ENCODE measurements around the gene OR6B2. TPM values are rescaled to one million over a fixed set of nuclear protein-coding genes. Genes with fewer than 3 reads are reported as not detected.

The OR6B2 gene
- total RNA-seq, 1 donor from 2014 or later: not detected

- no peak for DNase-seq (ENCODE audit: low spot score)
These were observed 11.1 kb upstream of the OR6B2 start for GRCh38 chr2:240041363-240041762.

GRCh38 chr2:240037358-240037757 lies 7.1 kb upstream of the OR6B2 start:
- no peak for DNase-seq (ENCODE audit: low spot score)

- DNase-seq (ENCODE audit: low spot score): no peak
These were observed 3.1 kb upstream of the OR6B2 start for GRCh38 chr2:240033330-240033678.

- DNase-seq (ENCODE audit: low spot score): no peak
These were observed 2.4 kb upstream of the OR6B2 start for GRCh38 chr2:240032406-240033329.

- DNase-seq (ENCODE audit: low spot score): no peak
These were observed 5.5 kb downstream of the OR6B2 start for GRCh38 chr2:240024766-240025165.

DNA sequence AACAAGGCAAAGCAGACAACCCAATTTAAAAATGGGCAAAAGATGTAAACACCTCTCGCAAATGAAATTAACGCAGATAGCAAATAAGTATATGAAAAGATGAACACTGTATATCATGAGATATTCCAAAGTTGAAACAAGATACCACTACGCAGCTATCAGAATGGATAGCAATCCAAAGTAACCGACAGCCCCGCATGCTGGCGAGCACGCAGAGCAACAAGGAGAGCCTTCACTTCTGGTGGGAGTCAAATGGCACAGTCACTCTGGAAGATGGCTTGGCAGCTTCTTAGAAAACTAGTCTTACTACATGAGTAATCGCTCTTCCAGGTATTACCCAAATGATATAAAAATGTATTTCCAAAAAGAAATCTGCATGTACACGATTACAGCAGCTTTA lies 6.4 kb downstream of the OR6B2 start:
- no peak for DNase-seq (ENCODE audit: low spot score)

DNA sequence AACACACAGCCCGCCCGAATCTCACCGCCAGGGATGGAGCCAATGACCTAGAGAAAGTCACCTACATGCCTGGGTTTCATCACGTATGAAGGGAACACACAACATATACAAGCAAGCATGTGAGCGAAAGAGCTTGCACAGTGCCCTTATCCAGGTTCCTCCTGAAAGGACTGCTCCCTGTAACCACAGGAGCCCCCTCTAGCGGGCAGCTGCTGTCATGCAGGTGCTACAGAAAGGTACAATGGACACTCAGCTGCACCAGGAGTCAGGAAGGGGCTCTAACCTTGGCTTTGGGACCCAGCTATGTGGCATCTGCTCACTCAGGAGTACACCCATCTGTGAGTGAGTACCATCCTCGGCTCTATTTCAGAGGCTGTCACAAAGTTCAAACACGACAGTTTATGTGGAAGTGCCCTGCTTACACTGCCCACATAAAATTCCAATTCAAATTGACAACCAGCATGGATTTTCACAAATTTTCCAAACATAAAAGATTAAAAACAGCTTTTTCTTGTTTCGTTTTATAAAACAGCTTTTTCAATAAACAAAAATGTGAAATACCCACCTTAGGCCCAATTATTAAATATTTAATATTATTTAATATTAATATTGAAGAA lies 8.6 kb downstream of the OR6B2 start:
- DNase-seq (ENCODE audit: low spot score): no peak

GRCh38 chr2:240018071-240018750 lies 12.0 kb downstream of the OR6B2 start:
- no peak for DNase-seq (ENCODE audit: low spot score)

DNA sequence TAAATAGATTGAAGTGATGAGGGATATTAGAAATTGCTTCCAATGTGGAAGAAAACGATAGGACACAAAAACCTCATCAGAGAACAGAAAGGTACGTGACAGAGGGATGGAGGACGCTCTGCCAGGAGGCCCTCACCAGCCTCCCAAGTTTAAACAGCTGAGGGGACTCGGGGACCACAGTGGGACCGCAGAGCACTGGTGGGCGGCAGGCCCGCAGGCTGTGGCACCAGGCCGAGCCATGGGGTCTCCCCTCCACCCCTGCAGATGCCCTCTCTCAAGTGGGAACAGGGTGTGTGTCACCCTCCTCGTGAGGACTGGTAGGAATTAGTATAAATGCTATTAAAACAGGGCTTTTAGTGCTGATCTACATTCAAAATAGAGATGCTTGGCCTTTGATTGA lies 15.9 kb downstream of the OR6B2 start:
- DNase-seq (ENCODE audit: low spot score): no peak

GRCh38 chr2:240013343-240013742 lies 16.9 kb downstream of the OR6B2 start:
- no peak for DNase-seq (ENCODE audit: low spot score)

- no peak for DNase-seq (ENCODE audit: low spot score)
These were observed 27.2 kb downstream of the OR6B2 start for GRCh38 chr2:240002983-240003382.

GRCh38 chr2:240000671-240001070 lies 29.6 kb downstream of the OR6B2 start:
- peak; percentile 8 for DNase-seq (ENCODE audit: low spot score)

GRCh38 chr2:239997686-239998409 lies 32.4 kb downstream of the OR6B2 start:
- DNase-seq (ENCODE audit: low spot score): no peak

- no peak for DNase-seq (ENCODE audit: low spot score)
These were observed 36.1 kb downstream of the OR6B2 start for GRCh38 chr2:239994086-239994485.

DNA sequence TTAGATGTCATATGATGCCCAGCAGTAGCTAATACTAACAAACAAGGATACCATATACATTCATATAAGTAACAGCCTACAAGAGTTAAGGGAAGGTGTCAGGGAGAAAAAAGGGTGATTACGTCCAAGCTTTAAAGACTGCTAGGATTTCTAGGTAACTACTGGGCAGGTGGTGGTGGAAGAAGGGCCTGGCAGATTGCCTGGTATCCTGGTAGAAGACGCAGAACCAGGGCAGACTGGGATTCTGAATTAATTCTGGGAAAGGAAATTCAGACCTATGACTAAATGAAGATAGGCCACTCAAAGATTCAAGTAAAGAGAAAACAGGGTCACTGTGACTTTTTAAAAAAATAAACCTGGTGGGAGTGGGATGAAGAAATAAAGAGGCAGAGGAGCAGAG lies 36.9 kb downstream of the OR6B2 start:
- DNase-seq (ENCODE audit: low spot score): no peak

- peak; percentile 45 for DNase-seq (ENCODE audit: low spot score)
These were observed 38.4 kb downstream of the OR6B2 start for GRCh38 chr2:239991689-239992314.

DNA sequence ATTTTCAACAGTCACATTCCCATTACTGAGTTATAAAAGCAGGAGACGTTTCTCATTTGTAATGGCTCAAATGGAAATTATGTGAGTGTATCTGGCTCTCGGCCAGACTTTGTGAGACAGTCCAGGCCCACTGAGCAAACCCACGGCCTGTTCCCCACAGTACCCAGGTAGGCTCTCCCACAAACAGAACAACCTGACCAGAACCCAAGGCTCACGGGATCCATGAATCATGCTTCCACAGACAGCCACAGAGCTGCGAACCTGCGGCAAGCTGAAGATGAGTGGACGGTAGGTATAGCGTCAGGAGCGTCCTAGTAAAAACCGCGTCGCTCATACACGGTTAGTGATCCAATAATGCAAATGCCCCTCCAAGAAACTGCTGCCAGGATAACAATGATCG lies 39.3 kb downstream of the OR6B2 start:
- DNase-seq (ENCODE audit: low spot score): peak; percentile 30

DNA sequence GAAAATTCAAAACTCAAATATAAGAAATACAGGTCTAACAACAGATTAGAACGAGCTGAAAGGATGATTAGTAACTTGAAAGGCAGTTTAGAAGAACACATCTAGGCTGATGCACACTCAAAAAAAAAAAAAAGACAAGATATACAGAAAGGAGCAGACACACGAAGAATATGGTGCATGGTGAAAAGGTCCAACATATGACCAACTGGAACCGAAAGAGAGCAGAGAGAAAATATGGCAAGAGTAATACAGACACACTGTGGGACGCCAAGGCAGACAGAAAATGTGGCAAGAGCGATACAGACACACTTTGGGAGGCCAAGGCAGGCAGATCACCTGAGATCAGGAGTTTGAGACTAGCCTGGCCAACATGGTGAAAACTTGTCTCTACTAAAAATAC lies 44.9 kb downstream of the OR6B2 start:
- no peak for DNase-seq (ENCODE audit: low spot score)

DNA sequence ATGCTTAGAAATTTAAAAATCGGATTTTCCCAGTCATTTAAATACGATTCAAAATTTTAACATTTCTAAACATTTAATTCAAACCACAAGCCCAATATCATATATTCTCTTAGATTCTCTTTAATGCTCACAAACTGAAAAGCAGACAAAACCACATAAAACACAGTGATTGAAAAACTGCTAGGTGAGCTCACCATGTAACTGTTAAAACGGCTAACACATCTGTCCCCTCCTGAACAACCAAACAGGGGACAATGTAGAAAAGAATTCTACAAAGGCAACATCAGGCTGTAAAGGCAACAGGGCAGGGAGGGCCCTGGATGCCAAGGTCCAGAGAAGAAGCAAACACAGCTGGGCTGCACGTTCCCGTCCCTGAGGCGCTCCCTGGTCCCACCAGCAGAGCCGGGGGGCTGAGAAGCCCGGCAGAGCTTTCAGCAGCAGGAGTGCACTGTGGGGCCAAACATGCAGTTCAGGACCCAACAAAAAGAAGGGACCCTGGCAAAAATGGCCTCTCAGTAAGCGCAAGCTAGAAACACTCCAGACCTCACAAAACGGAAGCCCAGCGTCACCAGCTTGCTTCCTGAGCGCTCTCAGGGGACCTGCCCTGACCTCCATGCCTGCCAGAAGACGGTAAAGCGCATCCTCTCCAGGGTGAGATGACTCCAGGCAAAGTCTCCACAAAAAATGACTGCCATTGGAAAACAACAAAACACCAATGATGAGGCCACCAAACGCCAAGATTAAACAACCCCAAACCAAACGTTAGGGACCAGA lies 45.6 kb downstream of the OR6B2 start:
- peak; percentile 6 for DNase-seq (ENCODE audit: low spot score)

DNA sequence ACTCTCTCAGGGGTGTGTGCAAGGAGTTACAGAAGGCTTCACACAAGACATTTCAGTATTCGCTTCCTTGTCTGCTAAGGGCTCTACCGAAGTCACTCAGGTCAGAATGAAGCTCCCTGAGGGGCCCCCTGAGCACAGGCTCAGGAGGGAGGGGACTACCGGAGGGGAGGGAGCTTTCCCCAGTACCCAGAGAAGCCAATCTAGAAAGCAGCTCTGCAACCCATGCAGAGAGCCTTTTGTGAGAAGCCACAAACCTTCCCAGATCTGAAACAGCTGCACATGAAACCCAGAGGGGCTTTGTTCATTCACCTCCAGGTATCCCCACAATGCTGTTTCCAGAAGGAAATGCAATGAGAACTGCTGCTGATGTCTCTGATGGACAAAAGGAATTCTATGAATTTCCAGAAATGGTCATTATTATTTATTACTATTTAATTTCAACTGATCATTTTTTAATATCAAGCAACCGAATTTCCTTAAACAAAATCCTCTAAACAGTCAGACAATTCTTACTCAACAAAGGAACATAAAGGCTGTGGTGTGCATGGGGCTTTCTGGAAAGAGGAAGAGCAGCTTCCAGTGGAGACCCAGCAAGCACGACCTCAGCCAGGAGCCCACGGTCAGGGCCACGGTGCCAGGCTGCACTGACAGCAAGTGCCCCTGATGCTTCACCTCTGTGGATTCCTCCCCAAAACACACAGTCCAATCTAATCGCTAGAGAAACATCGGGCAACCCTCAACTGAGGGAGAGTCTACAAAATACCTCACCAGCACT lies 47.0 kb downstream of the OR6B2 start:
- DNase-seq (ENCODE audit: low spot score): peak; percentile 15

Measured in ureter (tissue), 1 donor.